D721Med (cell line): ENCODE measurements around the gene FREY1.

Experiments
- DNase-seq: peaks from one replicate; pipeline ENCODE4 v3.0.0; 2011; ENCODE audit warnings: low spot score; ENCODE audit not compliant: insufficient read length
- FAIRE-seq: peaks from 2 replicates; lab custom pipeline; 2011; peaks lifted over from hg19 to GRCh38; lab: Jason Lieb, UNC
- CTCF ChIP-seq: IDR thresholded peaks from 2 replicates; pipeline ENCODE4 v1.5.1; 2012; ENCODE audit warnings: mild to moderate bottlenecking, control low read depth; ENCODE audit not compliant: insufficient read depth; ENCODE audit errors: missing control alignments

FREY1 gene

GRCh38 chr11:45869551-45869950 is 37.5 kb downstream of the FREY1 start:
- DNase-seq (no peak), FAIRE-seq (no peak)
- no peak for TF ChIP-seq CTCF

GRCh38 chr11:45864041-45864440 is 43.0 kb downstream of the FREY1 start:
- TF ChIP-seq CTCF: no peak
- DNase-seq: no peak
- FAIRE-seq: no peak

GRCh38 chr11:45860764-45861510 is 46.1 kb downstream of the FREY1 start:
- TF ChIP-seq CTCF: no peak
- no peak for DNase-seq
- FAIRE-seq: no peak

- DNase-seq (no peak), FAIRE-seq (no peak)
- TF ChIP-seq CTCF: no peak
Observed at GRCh38 chr11:45860348-45860747, 46.7 kb downstream of the FREY1 start.

- no peak for TF ChIP-seq CTCF
- no peak for DNase-seq
- no peak for FAIRE-seq
Observed at GRCh38 chr11:45859661-45860140, 47.4 kb downstream of the FREY1 start.

- no peak for DNase-seq
- no peak for FAIRE-seq
- no peak for TF ChIP-seq CTCF
Observed at GRCh38 chr11:45858751-45859398, 48.2 kb downstream of the FREY1 start.
